GM20000 (cell line): ENCODE results near the gene CBX7.
A peak's percentile ranks its signal among the peaks of the same experiment; 100 is the strongest.

Experiments used
- DNase-seq: peaks from one replicate; pipeline ENCODE4 v3.0.0; 2012; ENCODE audit warnings: low spot score
- TF ChIP-seq, protein P1 (sequence below): IDR thresholded peaks from 2 replicates; pipeline ENCODE4 v1.5.1; 2012; ENCODE audit warnings: mild to moderate bottlenecking, control low read depth; ENCODE audit errors: extremely low read depth, missing control alignments

CBX7 gene

DNA sequence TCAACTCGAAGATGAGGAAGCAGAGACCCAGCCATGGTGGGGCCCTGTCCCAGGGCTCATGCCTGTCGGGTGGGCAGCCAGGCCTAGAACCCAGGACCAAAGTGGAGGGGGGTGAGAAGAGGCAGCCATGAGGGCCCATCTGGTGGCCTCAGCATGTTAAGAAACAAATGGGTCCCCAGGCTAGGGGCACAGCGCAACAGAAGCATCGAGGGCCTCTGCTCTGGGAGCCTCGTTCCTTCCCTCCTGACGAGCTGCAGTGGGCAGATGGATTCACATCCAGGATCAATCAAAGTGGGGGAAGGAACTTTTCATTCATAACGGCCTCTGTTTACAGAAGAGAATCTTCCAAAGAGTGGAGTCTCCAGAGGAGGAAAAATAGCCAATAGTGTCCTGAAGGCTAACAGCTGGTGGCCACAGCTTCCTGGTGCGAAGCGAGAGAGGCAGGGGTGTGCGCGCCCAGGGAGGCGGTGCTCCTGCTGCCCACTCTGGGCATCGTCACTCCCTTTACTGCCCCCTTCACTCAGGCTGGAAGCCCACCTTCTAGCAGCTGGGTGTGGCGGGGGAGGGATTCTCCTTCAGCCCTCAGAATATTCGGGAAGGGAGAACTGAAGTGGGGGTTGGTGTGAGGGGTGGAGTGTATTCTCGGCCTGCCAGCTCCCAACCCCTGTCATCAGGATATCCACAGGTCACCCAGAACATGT, 4.3 kb downstream of the CBX7 start:
- no peak for DNase-seq
- TF ChIP-seq, protein P1, sequence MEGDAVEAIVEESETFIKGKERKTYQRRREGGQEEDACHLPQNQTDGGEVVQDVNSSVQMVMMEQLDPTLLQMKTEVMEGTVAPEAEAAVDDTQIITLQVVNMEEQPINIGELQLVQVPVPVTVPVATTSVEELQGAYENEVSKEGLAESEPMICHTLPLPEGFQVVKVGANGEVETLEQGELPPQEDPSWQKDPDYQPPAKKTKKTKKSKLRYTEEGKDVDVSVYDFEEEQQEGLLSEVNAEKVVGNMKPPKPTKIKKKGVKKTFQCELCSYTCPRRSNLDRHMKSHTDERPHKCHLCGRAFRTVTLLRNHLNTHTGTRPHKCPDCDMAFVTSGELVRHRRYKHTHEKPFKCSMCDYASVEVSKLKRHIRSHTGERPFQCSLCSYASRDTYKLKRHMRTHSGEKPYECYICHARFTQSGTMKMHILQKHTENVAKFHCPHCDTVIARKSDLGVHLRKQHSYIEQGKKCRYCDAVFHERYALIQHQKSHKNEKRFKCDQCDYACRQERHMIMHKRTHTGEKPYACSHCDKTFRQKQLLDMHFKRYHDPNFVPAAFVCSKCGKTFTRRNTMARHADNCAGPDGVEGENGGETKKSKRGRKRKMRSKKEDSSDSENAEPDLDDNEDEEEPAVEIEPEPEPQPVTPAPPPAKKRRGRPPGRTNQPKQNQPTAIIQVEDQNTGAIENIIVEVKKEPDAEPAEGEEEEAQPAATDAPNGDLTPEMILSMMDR, result no peak

DNA sequence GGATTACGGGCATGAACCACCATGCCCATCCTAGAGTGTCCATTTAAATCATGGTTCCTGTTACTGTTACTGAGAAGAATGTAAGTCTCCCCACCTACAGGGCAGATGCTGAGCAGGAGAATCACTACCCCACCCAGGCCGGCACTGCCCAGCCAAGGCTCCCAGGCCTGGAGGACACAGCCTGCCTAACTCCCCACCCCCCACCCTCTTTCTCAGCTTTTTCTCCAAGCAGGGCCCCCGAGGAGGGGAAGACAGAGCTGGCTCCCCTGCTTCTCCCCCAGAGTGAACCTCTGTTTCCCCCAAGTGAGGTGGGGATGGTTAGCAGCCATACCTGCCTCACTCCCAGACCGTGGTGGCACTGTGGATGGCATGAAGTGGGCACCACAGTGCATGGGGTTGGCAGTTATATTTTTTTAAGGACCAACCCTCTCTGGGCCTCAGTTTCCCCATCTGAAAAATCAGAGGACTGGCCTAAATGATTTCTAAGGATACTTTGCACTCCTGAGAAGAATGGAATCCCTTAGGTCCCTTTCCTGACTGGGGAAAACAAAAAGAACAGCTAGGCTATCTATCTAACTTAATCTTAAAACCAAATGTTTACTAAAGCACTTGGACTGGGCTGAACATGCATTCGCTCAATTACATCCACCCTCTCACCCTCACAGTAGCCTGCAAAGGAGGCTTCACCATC, 5.0 kb downstream of the CBX7 start:
- no peak for DNase-seq
- TF ChIP-seq, protein P1, result no peak

DNA sequence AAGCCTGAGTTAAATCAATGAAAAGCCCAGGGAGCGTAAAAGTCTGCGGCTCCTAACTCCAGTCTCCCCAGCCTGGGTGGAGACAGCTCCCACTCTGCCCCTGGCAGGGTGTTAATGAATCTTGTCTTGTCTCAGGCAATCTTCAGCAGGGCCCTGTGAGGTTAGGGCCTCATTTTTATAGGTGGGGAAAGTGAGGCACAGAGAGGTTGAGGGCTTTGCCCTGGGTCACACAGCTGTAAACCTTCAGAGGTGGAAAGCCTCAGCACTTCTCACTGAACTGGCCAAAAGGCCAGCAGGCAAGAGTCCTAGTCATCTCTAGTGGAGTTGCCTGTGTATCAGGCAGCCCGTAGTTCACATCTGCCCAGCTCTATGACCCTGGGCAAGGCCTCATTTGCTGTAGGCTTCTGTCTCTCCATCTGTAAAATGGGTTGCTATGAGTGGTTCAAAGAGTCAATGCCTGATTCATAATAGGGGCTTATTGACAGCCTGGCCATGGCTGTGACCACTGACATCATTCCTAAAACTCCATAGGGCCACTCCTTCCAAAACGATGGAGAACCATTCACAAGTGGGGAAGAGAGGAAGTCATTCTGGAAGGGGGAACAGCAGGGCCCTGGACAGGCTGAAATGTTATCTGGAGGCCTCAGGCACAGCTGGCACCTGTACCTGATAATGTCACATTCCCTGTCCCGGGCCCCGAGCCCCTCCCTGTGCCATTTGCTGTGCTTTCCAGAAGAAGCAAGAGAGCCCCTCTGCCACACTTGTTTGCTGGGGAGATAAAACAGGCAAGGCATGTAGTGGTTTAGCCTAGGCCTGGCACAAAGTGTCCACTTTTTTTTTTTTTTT, 6.0 kb downstream of the CBX7 start:
- TF ChIP-seq, protein P1, result no peak
- DNase-seq, result no peak

DNA sequence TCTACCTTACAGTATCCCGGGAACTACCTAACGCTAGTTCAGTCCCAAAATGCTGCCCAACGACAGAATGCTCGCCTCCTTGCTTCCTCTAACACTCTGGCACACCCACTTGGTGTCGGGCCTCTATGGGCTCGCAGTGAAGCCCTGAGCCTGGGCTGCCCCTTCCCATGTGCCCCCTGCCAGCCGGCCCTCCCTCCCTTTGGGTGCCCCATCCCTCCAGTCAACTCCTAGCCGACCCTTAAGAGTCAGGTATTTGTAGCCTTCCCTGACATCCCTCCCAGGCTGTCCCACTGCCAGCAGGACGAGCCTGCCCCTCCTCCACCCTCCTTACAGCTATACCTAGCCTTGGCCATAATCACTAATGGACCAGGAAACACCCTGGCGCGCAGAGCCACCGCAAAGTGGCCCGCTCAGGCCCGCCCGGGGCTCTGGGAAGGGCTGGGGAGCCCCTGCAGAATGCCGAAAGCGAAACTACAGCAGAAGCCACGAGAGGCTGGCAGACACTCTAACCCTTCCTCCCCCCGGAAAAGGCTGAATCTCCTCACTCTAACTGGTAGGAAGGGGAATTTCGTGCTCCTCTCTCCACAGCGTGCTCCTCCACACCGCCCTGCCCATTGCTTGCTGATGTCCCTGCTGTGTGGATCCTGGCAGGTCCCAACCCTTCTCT, 8.2 kb downstream of the CBX7 start:
- DNase-seq, result peak; percentile 82

DNA sequence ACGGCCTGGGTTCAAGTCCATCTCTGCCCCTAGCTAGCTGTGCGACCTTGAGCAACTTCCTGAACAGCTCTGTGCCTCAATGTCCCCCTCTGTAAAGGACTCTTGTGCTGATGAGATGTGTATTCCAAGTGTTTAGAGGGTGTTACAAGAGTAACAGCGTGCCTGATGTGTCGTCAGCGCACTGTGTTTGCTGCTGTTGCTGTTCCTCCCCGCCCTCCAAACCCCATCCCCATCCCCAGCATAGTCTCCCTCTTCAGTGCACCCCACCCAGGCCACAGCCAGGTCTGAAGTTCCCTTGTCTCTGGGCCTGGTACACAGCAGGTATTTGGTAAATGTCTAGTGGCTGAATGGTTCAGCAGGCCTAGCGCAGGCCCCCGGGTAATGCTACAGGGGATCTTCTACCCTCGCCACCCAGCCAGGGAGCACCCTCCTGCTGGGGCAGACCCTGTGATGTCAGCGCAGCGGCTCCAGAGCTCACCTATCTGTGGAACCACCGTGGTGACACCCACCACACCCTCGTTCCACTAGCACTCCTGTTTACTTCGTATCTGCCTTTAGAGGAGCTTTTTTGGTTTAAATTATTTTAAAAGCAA, 10.3 kb downstream of the CBX7 start:
- TF ChIP-seq, protein P1, result no peak
- DNase-seq, result no peak

More for the DNA sequence above, 8.2 kb downstream of the CBX7 start:
- TF ChIP-seq, protein P1, result no peak

DNA sequence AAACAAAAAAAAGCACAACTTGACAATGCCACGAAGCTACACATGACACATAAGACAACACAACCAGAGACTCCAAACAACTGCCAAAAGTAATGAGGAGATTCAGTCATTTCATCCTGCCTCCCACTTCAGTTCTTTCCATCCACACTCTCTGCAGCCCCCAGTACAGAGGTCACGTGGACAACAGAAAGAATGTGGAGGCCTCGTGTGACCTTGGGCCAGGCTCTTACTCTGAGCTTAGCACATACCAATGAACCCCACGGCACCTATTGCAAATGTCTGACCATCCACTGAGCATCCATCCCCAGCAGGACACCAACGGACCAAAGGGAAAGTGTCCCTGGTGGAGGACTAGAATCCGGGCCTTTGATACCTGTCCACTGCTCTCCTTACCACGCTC, 12.5 kb downstream of the CBX7 start:
- no peak for DNase-seq
- TF ChIP-seq, protein P1, result no peak
